ENCODE results near the gene DTNA. TPM values are rescaled to one million over a fixed set of nuclear protein-coding genes. Genes with fewer than 3 reads are reported as not detected.

The DTNA gene
- total RNA-seq, 3 donors from 2014 or later (not counting 1 experiment from before 2014, with no cell fraction given): 0.33 TPM; not detected in 2

- Histone ChIP-seq H3K27me3 (ENCODE audit: control insufficient read depth, insufficient read depth, low read length) (peaks cover 13% of the 10 kb centered on the region), H3K36me3 (ENCODE audit: control insufficient read depth, insufficient read depth, low read length) (no peaks in the 10 kb centered on the region), H3K9me3 (ENCODE audit: control insufficient read depth, insufficient read depth, low read length) (no peaks in the 10 kb centered on the region), H3K27ac (ENCODE audit: low read length) (no peak overlapping the region), H3K4me1 (ENCODE audit: control insufficient read depth, insufficient read depth, low read length) (no peaks in the 10 kb centered on the region), H3K4me3 (ENCODE audit: low read length) (no peak overlapping the region)
- no peaks in the 10 kb centered on the region for H3K9me3 Mint-ChIP-seq
- TF ChIP-seq CTCF (IDR thresholded peaks at IDR 0.05): no peak
- no peak overlapping the region for H3K4me3 Mint-ChIP-seq
- intact Hi-C loops (cut with micrococcal nuclease): no loop called here
- no peaks in the 10 kb centered on the region for H3K4me1 Mint-ChIP-seq
- H3K36me3 Mint-ChIP-seq: no peaks in the 10 kb centered on the region
- peaks cover 4 to 50% of the 10 kb centered on the region in 2 donors for H3K27me3 Mint-ChIP-seq (ENCODE audit: low read depth in 2 of 2)
- WGBS (ENCODE audit: insufficient coverage): no CpG with 5 or more reads among the region's 1 CpG
- DNase-seq (no peak), ATAC-seq (no peak)
- no peak overlapping the region for H3K27ac Mint-ChIP-seq
These were observed 224.0 kb downstream of the DTNA start for GRCh38 chr18:34933909-34934661.

GRCh38 chr18:34936772-34937171 is 226.7 kb downstream of the DTNA start:
- Mint-ChIP-seq H3K4me3 (no peak overlapping the region), H3K4me1 (no peaks in the 10 kb centered on the region), H3K27me3 (ENCODE audit: low read depth in 2 of 2) (peaks cover 16 to 68% of the 10 kb centered on the region in 2 donors), H3K27ac (no peak overlapping the region), H3K36me3 (no peaks in the 10 kb centered on the region), H3K9me3 (no peaks in the 10 kb centered on the region)
- no peak overlapping the region for H3K4me3 ChIP-seq (ENCODE audit: low read length)
- no peaks in the 10 kb centered on the region for H3K9me3 ChIP-seq (ENCODE audit: control insufficient read depth, insufficient read depth, low read length)
- intact Hi-C loops (cut with micrococcal nuclease): no loop called here
- ATAC-seq (no peak), DNase-seq (no peak)
- peaks cover 14% of the 10 kb centered on the region for H3K27me3 ChIP-seq (ENCODE audit: control insufficient read depth, insufficient read depth, low read length)
- TF ChIP-seq CTCF (IDR thresholded peaks at IDR 0.05): no peak
- no peaks in the 10 kb centered on the region for H3K36me3 ChIP-seq (ENCODE audit: control insufficient read depth, insufficient read depth, low read length)
- no peak overlapping the region for H3K27ac ChIP-seq (ENCODE audit: low read length)
- WGBS (ENCODE audit: insufficient coverage): 84% methylated on average over 3 of the region's 3 CpGs
- H3K4me1 ChIP-seq (ENCODE audit: control insufficient read depth, insufficient read depth, low read length): no peaks in the 10 kb centered on the region

GRCh38 chr18:34938090-34938489 is 228.0 kb downstream of the DTNA start:
- no peak for TF ChIP-seq CTCF (IDR thresholded peaks at IDR 0.05)
- Histone ChIP-seq H3K36me3 (ENCODE audit: control insufficient read depth, insufficient read depth, low read length) (no peaks in the 10 kb centered on the region), H3K27ac (ENCODE audit: low read length) (no peak overlapping the region), H3K4me1 (ENCODE audit: control insufficient read depth, insufficient read depth, low read length) (no peaks in the 10 kb centered on the region), H3K4me3 (ENCODE audit: low read length) (no peak overlapping the region), H3K27me3 (ENCODE audit: control insufficient read depth, insufficient read depth, low read length) (peaks cover 14% of the 10 kb centered on the region), H3K9me3 (ENCODE audit: control insufficient read depth, insufficient read depth, low read length) (no peaks in the 10 kb centered on the region)
- no peaks in the 10 kb centered on the region for H3K36me3 Mint-ChIP-seq
- intact Hi-C loops (cut with micrococcal nuclease): no loop called here
- WGBS (ENCODE audit: insufficient coverage): 100% methylated on average over 1 of the region's 1 CpG
- peaks cover 26 to 72% of the 10 kb centered on the region in 2 donors for H3K27me3 Mint-ChIP-seq (ENCODE audit: low read depth in 2 of 2)
- DNase-seq (no peak), ATAC-seq (no peak)
- no peak overlapping the region for H3K27ac Mint-ChIP-seq
- no peak overlapping the region for H3K4me3 Mint-ChIP-seq
- no peaks in the 10 kb centered on the region for H3K4me1 Mint-ChIP-seq
- no peaks in the 10 kb centered on the region for H3K9me3 Mint-ChIP-seq

All from natural killer cell (primary cell).